Measurements from ENCODE around the gene EEF2KMT. TPM values are rescaled to one million over a fixed set of nuclear protein-coding genes. Genes with fewer than 3 reads are reported as not detected.

Gene EEF2KMT
- total RNA-seq, 3 donors from 2014 or later (not counting 1 experiment from before 2014, with no cell fraction given) = 3.0 to 4.7 (median 3.7) TPM

DNA sequence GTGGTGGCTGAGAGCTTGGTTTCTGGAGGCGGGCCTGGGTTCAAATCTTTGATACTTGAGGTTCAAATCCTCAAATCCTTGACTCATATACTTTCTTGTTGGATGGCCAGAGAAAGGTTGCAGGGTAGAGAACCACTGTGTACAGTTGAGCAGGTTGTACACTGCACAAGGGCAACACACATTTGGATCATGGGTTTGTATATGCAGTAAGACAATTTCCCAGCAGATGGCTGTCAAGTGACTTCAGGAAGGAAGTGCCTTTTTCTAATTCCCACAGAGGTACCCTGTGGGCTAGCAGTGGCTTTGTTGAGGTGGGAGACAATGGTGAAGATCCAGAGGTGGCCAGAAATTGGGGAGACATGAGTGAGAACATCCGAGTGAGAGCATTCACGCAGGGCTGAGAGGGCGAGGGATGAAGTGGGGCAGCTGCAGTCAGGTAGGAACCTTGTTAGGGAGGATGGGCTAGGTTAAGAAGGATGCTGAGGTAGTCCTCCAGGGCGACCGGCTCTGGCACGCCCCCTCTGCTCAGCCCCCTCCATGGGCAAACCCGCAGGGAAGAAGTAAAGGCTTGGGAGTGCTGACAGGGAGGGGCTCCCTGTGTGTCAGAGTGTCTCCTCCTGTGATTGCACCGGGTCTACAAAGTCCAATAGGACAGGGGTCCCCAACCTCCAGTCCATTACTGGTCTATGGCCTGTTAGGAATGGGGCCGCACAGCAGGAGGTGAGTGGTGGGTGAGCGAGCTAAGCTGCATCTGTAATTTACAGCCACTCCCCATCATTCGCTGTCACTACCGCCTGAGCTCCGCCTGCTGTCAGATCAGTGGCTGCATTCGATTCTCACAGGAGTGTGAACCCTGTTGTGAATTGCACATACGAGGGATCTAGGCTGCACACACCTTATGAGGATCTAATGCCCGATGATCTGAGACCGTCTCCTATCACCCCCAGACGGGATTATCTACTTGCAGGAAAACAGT, 34.5 kb downstream of the EEF2KMT start:
- H3K36me3 Mint-ChIP-seq = no peaks in the 10 kb centered on the region
- Histone ChIP-seq H3K36me3 (ENCODE audit: control insufficient read depth, insufficient read depth, low read length) (no peaks in the 10 kb centered on the region), H3K4me3 (ENCODE audit: low read length) (no peak overlapping the region), H3K9me3 (ENCODE audit: control insufficient read depth, insufficient read depth, low read length) (no peaks in the 10 kb centered on the region), H3K27me3 (ENCODE audit: control insufficient read depth, insufficient read depth, low read length) (no peaks in the 10 kb centered on the region), H3K4me1 (ENCODE audit: control insufficient read depth, insufficient read depth, low read length) (no peaks in the 10 kb centered on the region), H3K27ac (ENCODE audit: low read length) (no peak overlapping the region)
- no peak overlapping the region for H3K27ac Mint-ChIP-seq
- WGBS (ENCODE audit: insufficient coverage) = 78% methylated on average over 19 of the region's 19 CpGs
- H3K4me3 Mint-ChIP-seq = no peak overlapping the region
- TF ChIP-seq, protein P1, sequence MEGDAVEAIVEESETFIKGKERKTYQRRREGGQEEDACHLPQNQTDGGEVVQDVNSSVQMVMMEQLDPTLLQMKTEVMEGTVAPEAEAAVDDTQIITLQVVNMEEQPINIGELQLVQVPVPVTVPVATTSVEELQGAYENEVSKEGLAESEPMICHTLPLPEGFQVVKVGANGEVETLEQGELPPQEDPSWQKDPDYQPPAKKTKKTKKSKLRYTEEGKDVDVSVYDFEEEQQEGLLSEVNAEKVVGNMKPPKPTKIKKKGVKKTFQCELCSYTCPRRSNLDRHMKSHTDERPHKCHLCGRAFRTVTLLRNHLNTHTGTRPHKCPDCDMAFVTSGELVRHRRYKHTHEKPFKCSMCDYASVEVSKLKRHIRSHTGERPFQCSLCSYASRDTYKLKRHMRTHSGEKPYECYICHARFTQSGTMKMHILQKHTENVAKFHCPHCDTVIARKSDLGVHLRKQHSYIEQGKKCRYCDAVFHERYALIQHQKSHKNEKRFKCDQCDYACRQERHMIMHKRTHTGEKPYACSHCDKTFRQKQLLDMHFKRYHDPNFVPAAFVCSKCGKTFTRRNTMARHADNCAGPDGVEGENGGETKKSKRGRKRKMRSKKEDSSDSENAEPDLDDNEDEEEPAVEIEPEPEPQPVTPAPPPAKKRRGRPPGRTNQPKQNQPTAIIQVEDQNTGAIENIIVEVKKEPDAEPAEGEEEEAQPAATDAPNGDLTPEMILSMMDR (IDR thresholded peaks at IDR 0.05) = no peak
- peaks cover 0 to 7% of the 10 kb centered on the region in 2 donors for H3K27me3 Mint-ChIP-seq (ENCODE audit: low read depth in 2 of 2)
- H3K9me3 Mint-ChIP-seq = no peaks in the 10 kb centered on the region
- DNase-seq = no peak
- no peak for ATAC-seq
- no peaks in the 10 kb centered on the region for H3K4me1 Mint-ChIP-seq
- intact Hi-C loops (cut with micrococcal nuclease) = no loop called here

DNA sequence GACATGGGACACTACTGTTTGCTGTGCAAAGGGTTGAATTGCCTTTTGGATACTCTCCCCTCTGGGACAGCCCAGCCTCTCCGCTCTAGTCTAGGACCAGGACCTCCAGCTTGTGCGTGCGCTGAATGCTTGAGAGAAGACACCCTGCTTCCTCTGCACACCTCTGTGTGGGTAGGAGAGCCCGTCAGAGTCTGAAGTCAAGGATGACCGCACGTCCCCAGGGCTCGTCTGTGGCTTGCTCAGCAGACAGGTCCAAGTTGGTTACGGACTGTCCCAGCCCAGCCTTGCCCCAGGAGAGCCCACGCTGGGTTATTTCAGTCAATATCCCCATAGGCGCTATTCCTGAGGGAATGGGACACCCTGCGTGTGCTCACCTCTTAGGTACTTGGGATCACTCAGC, 35.5 kb downstream of the EEF2KMT start:
- H3K27me3 Mint-ChIP-seq (ENCODE audit: low read depth in 2 of 2) = peaks cover 0 to 7% of the 10 kb centered on the region in 2 donors
- no peak overlapping the region for H3K27ac ChIP-seq (ENCODE audit: low read length)
- H3K4me3 ChIP-seq (ENCODE audit: low read length) = no peak overlapping the region
- ATAC-seq (no peak), DNase-seq (no peak)
- H3K36me3 ChIP-seq (ENCODE audit: control insufficient read depth, insufficient read depth, low read length) = no peaks in the 10 kb centered on the region
- WGBS (ENCODE audit: insufficient coverage) = 86% methylated on average over 11 of the region's 11 CpGs
- H3K9me3 Mint-ChIP-seq = no peaks in the 10 kb centered on the region
- TF ChIP-seq, protein P1 (IDR thresholded peaks at IDR 0.05) = no peak
- H3K4me3 Mint-ChIP-seq = no peak overlapping the region
- no peak overlapping the region for H3K27ac Mint-ChIP-seq
- H3K9me3 ChIP-seq (ENCODE audit: control insufficient read depth, insufficient read depth, low read length) = no peaks in the 10 kb centered on the region
- no peaks in the 10 kb centered on the region for H3K36me3 Mint-ChIP-seq
- intact Hi-C loops (cut with micrococcal nuclease) = no loop called here
- H3K4me1 Mint-ChIP-seq = no peaks in the 10 kb centered on the region
- H3K27me3 ChIP-seq (ENCODE audit: control insufficient read depth, insufficient read depth, low read length) = no peaks in the 10 kb centered on the region
- H3K4me1 ChIP-seq (ENCODE audit: control insufficient read depth, insufficient read depth, low read length) = no peaks in the 10 kb centered on the region

GRCh38 chr16:5060073-5060641, 37.4 kb downstream of the EEF2KMT start:
- intact Hi-C loops (cut with micrococcal nuclease) = no loop called here
- Mint-ChIP-seq H3K4me3 (no peak overlapping the region), H3K4me1 (no peaks in the 10 kb centered on the region), H3K9me3 (no peaks in the 10 kb centered on the region), H3K36me3 (no peaks in the 10 kb centered on the region), H3K27ac (no peak overlapping the region), H3K27me3 (ENCODE audit: low read depth in 2 of 2) (peaks cover 0 to 10% of the 10 kb centered on the region in 2 donors)
- ATAC-seq = no peak
- H3K36me3 ChIP-seq (ENCODE audit: control insufficient read depth, insufficient read depth, low read length) = no peaks in the 10 kb centered on the region
- TF ChIP-seq, protein P1 (IDR thresholded peaks at IDR 0.05) = no peak
- no peaks in the 10 kb centered on the region for H3K9me3 ChIP-seq (ENCODE audit: control insufficient read depth, insufficient read depth, low read length)
- H3K4me3 ChIP-seq (ENCODE audit: low read length) = no peak overlapping the region
- H3K27me3 ChIP-seq (ENCODE audit: control insufficient read depth, insufficient read depth, low read length) = no peaks in the 10 kb centered on the region
- DNase-seq = no peak
- H3K27ac ChIP-seq (ENCODE audit: low read length) = no peak overlapping the region
- H3K4me1 ChIP-seq (ENCODE audit: control insufficient read depth, insufficient read depth, low read length) = no peaks in the 10 kb centered on the region
- 92% methylated on average over 9 of the region's 10 CpGs for WGBS (ENCODE audit: insufficient coverage)
